Activated naive CD8-positive, alpha-beta T cell treated with anti-CD3 and anti-CD28 coated beads for 36 hours (primary cell): Measurements from ENCODE around the gene SLC26A6. TPM values are rescaled to one million over a fixed set of nuclear protein-coding genes. Genes with fewer than 3 reads are reported as not detected.
A peak's percentile ranks its signal among the peaks of the same experiment; 100 is the strongest.

Experiments used
- DNase-seq: peaks from one replicate; pipeline ENCODE4 v3.0.0; 2021
- H3K27ac Mint-ChIP-seq: one replicate; pipeline ENCODE4 v1.8.0; 2022; ENCODE audit warnings: mild to moderate bottlenecking, moderate library complexity, mixed read lengths
- H3K27me3 Mint-ChIP-seq: one replicate; pipeline ENCODE4 v1.8.0; 2022; ENCODE audit warnings: mild to moderate bottlenecking, mixed read lengths
- H3K36me3 Mint-ChIP-seq: one replicate; pipeline ENCODE4 v1.8.0; 2021; ENCODE audit warnings: mild to moderate bottlenecking, mixed read lengths
- H3K4me1 Mint-ChIP-seq: one replicate; pipeline ENCODE4 v1.8.0; 2021; ENCODE audit warnings: mixed read lengths
- H3K4me3 Mint-ChIP-seq: one replicate; pipeline ENCODE4 v1.8.0; 2022; ENCODE audit warnings: mild to moderate bottlenecking, moderate library complexity, mixed read lengths
- H3K9me3 Mint-ChIP-seq: one replicate; pipeline ENCODE4 v1.8.0; 2022; ENCODE audit warnings: mixed read lengths
- total RNA-seq, 2 experiments: library from RNA; stranded (reverse); gene quantifications; one replicate each; pipeline ENCODE4 v1.2.3, GENCODE V29; 2021

Gene SLC26A6
- total RNA-seq, 2 experiments from 2014 or later = 16.6 to 18.4 TPM

DNA sequence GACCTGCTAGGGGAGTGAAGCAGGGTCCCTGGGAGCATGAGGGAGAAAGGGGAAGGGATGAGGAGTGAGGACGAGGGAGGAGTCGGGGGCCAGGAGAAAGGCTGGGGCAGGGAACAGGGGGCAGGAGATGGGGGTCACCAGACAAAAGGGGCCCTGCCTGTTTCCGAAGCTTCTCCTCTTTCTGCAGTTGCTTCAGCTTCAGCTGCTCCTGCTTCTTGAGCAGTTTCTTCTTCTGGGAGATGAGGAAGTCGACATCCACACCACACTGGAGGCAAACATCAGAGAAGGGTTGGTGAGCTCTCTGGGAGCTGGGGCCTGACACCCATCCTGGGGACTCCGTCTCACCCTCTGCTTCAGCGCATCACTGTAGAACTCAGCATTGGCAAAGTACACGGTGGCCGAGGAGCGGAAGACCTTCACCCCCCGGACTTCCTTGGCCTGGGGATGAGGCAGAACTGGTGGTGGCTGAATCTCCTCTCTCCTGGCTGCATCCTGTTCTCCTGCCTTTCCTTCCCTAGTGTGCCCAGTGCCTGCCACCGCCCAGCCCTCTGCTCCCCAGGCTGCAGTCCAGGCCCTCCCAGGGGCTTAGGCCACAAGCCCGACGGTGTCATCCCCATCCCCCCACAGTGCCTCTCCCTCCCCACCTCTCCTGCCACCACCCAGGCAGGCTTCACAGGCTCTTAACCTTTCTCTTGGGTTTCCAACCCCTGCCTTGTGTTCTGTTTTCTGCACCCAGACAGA lies 6.8 kb downstream of the SLC26A6 start:
- Mint-ChIP-seq H3K27me3 (no peaks in the 10 kb centered on the region), H3K9me3 (no peaks in the 10 kb centered on the region), H3K4me3 (no peak overlapping the region), H3K4me1 (no peaks in the 10 kb centered on the region), H3K36me3 (peaks cover 3% of the 10 kb centered on the region), H3K27ac (no peak overlapping the region)
- DNase-seq = no peak

DNA sequence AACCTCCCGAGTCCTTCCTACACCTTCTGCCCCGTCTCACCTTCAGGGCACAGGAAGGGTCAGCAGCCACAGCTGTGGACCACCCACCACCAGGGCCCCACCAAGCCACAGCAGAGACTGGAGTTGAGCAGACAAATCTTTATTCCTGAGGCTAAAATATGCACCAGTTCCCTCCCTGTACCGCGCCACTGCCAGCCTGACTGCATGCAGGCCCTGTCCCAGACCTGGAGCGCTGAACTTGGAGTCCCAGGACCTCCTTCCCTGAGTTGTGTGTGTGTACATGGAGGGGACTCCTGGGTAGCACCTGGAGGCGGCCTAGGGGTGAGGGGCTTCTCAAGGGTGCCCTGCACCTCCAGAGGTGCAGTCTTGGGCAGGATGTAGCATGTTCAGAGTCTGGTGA lies 9.7 kb downstream of the SLC26A6 start:
- Mint-ChIP-seq H3K27ac (no peak overlapping the region), H3K36me3 (peaks cover 3% of the 10 kb centered on the region), H3K27me3 (no peaks in the 10 kb centered on the region), H3K4me1 (no peaks in the 10 kb centered on the region), H3K9me3 (no peaks in the 10 kb centered on the region), H3K4me3 (no peak overlapping the region)
- no peak for DNase-seq

GRCh38 chr3:48624767-48625166 lies 10.5 kb downstream of the SLC26A6 start:
- H3K27ac Mint-ChIP-seq = no peak overlapping the region
- H3K4me1 Mint-ChIP-seq = no peaks in the 10 kb centered on the region
- H3K4me3 Mint-ChIP-seq = no peak overlapping the region
- H3K27me3 Mint-ChIP-seq = no peaks in the 10 kb centered on the region
- no peak for DNase-seq
- no peaks in the 10 kb centered on the region for H3K9me3 Mint-ChIP-seq
- H3K36me3 Mint-ChIP-seq = peaks cover 3% of the 10 kb centered on the region

DNA sequence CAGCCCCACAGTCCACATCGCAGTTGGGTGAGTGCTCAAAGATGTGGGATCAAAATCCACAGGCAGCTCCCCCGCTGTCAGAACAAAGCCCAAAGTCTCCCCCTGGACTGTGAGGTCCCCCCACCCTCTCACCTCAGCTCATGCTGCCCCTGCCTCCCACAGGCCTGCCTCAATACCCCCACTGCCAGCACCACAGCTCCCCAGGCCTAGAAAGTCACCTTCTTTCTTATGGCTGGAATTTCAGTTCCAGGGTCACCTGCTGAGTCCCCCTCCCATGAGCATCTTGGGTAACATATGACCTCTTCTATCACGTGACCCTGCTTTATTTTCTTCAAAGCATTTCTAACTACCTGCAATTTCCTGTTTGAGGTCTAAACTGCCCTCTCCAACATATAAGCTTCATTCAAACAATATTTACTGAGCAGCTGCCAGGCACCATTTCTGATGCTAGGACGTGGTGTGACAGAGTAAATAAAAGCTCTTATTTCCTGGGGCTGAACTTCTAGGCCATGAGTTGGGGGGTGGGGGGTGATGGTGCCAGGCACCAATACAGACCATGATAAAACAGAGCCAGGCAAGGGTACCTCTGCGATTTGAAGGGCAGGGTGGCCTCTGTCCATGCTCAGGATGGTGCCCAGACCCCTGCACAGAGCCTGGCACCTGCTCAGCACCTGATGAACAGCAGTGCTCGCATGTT lies 11.3 kb downstream of the SLC26A6 start:
- Mint-ChIP-seq H3K36me3 (peaks cover 3% of the 10 kb centered on the region), H3K4me3 (no peak overlapping the region), H3K9me3 (no peaks in the 10 kb centered on the region), H3K4me1 (no peaks in the 10 kb centered on the region), H3K27ac (no peak overlapping the region), H3K27me3 (no peaks in the 10 kb centered on the region)
- no peak for DNase-seq

DNA sequence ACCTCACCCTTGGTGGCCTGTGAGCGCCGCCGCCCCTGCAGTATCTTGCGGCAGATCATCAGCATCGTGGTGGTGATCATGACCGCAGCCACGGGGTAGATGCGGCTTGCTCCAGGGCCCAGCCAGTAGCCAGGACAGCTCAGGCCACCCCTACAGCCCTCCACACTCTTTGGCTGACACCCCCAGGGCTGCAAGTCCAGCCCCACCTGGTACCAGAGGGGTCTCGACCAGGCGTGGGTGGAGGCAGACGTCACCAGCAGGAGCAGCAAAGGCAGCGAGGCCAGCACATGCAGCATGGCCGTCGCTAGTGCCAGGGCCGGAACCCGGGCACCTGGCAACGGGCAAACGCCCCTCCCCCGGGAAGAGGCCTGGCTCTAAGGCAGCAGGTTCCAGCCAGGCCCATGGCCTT lies 13.8 kb downstream of the SLC26A6 start, which contains the start of gene TMEM89:
TSS of gene TMEM89 (minus strand) at position 309 of the 409 bp plus-strand sequence. CDS start at position 296, 13 bp downstream.
- peaks cover 15% of the 10 kb centered on the region for H3K9me3 Mint-ChIP-seq
- H3K36me3 Mint-ChIP-seq = peaks cover 9% of the 10 kb centered on the region
- no peaks in the 10 kb centered on the region for H3K27me3 Mint-ChIP-seq
- no peaks in the 10 kb centered on the region for H3K4me1 Mint-ChIP-seq
- H3K4me3 Mint-ChIP-seq = no peak within 1 kb of the TSS
- no peak within 1 kb of the TSS for H3K27ac Mint-ChIP-seq
- DNase-seq = no peak

DNA sequence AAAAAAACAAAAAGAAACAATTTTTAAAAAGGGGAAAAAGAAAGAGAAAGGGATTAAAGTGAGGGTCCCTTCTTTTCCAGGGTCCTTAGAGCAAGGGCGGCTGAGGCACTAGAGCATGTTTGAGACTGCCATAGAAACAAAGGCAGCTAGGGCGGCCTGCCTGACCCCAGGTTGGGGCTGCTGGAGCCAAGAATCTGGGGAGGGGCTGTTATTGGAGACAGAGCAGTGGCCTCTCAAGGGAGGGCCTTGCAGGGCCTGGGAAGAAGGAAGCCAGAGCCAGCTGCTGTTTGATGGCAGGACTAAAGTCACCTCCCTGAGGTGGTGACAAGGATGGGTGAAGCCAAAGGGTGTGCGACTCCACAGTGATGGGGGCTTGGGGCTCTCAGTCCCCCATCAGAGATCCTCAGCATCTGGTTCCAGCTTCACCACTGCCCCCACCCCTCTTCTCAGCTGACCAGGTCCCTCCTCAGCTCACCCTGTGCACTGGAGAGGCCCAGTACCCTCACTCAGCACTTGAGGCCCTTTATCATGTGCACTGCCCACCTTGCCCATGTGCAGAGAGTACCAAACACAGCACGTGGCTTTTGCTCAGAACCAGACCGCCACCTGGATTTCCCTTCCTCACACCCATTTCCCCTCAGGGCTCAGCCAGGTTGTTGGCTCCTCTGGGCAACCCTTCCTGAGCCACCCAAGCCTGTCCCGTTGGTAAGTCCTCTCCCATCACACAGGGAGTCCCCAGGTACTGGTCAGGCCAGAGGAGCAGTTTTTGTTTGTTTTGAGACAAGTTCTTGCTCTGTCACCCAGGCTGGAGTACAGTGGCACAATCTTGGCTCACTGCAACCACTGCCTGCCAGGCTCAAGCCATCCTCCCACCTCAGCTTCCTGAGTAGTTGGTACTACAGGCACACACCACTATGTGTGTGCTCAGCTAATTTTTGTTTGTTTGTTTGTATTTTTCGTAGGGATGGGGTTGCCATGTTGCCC lies 15.4 kb downstream of the SLC26A6 start:
- DNase-seq = no peak
- peaks cover 9% of the 10 kb centered on the region for H3K36me3 Mint-ChIP-seq
- no peak overlapping the region for H3K27ac Mint-ChIP-seq
- H3K9me3 Mint-ChIP-seq = peaks cover 15% of the 10 kb centered on the region
- H3K27me3 Mint-ChIP-seq = no peaks in the 10 kb centered on the region
- no peaks in the 10 kb centered on the region for H3K4me1 Mint-ChIP-seq
- no peak overlapping the region for H3K4me3 Mint-ChIP-seq

- H3K4me1 Mint-ChIP-seq = peaks cover 7% of the 10 kb centered on the region
These were observed 17.7 kb downstream of the SLC26A6 start for GRCh38 chr3:48617559-48617958.

DNA sequence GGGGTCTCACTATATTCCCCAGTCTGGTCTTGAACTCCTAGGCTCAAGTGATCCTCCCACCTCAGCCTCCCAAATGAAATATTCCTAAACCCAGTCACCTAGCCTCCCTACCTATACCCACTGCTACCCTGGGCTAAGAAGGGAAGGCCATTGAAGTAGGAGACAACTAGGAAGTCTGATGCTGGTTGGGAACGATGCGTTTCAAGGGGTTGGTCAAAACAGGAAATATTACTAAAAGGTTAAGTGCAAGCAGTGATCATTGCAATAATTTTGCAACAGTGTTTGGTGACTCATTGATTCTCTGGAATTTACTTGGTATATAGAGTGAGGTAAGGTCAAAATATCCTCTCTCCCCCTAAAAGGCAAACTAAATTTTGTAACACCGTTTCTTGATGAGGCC lies 21.2 kb downstream of the SLC26A6 start:
- peaks cover 15% of the 10 kb centered on the region for H3K9me3 Mint-ChIP-seq
- H3K4me3 Mint-ChIP-seq = no peak overlapping the region
- no peaks in the 10 kb centered on the region for H3K27me3 Mint-ChIP-seq
- H3K27ac Mint-ChIP-seq = peak overlapping the region; percentile 82
- no peak for DNase-seq
- peaks cover 9% of the 10 kb centered on the region for H3K4me1 Mint-ChIP-seq
- peaks cover 15% of the 10 kb centered on the region for H3K36me3 Mint-ChIP-seq

More at GRCh38 chr3:48617559-48617958, 17.7 kb downstream of the SLC26A6 start:
- peaks cover 11% of the 10 kb centered on the region for H3K36me3 Mint-ChIP-seq
- peaks cover 15% of the 10 kb centered on the region for H3K9me3 Mint-ChIP-seq
- no peak for DNase-seq
- H3K27me3 Mint-ChIP-seq = no peaks in the 10 kb centered on the region
- H3K4me3 Mint-ChIP-seq = no peak overlapping the region
- H3K27ac Mint-ChIP-seq = no peak overlapping the region

- Mint-ChIP-seq H3K4me1 (peaks cover 21% of the 10 kb centered on the region), H3K9me3 (peaks cover 6% of the 10 kb centered on the region), H3K27me3 (no peaks in the 10 kb centered on the region), H3K4me3 (no peak overlapping the region), H3K27ac (no peak overlapping the region), H3K36me3 (peaks cover 18% of the 10 kb centered on the region)
- DNase-seq = no peak
These were observed 23.0 kb downstream of the SLC26A6 start for GRCh38 chr3:48612309-48612708.

DNA sequence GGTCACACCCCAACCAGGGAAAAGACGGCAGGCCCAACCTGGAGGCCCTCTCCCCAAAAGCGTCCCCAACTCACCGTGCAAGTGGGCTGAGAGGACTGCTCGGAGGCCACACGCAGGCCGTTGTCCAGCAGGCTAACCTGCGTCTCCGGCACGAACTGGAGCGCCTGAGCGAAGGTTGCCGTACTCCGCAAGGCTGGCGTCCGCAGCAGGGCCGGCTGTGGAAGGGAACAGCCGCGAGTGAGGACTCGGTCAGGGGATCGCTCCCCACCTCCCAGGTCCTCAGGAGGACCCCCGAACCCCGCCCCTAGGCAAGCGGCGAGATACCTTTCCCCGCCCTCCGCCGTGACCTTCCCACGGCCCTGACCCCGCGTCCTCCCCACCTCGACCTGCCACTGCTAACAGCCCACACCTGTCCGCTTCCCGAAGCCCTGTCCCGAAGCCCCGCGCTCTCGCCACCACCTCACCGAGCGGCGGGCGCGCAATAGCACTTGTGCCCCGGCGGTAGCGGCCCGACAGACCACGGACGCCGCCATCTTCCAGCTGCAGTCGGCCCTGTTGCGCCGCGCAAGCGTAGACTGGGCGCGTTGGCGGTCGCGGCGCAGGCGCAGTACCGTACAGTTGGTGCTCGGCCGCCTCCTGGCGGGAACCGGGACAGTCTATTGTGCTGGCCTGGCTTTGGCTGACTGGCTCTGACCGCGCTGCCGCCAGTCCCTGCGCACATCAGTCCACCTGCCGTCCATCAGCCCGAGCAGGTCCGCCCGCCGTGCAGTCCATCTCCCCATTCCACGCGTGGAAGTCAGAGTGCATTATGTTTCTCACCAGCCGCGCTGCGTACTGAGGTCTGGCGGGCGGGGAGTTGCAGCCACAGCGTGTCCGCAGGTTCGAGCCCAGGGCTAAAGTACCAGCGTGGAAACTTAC lies 25.9 kb downstream of the SLC26A6 start, which contains the start of gene UQCRC1:
TSS of gene UQCRC1 (minus strand) at position 559 of the 918 bp plus-strand sequence. CDS start at position 533, 26 bp downstream.
- no peaks in the 10 kb centered on the region for H3K27me3 Mint-ChIP-seq
- no peaks in the 10 kb centered on the region for H3K9me3 Mint-ChIP-seq
- DNase-seq = peak; percentile 96
- H3K4me1 Mint-ChIP-seq = peaks cover 21% of the 10 kb centered on the region
- peak within 1 kb of the TSS; percentile 99 for H3K4me3 Mint-ChIP-seq
- peaks cover 18% of the 10 kb centered on the region for H3K36me3 Mint-ChIP-seq
- peak within 1 kb of the TSS; percentile 97 for H3K27ac Mint-ChIP-seq

DNA sequence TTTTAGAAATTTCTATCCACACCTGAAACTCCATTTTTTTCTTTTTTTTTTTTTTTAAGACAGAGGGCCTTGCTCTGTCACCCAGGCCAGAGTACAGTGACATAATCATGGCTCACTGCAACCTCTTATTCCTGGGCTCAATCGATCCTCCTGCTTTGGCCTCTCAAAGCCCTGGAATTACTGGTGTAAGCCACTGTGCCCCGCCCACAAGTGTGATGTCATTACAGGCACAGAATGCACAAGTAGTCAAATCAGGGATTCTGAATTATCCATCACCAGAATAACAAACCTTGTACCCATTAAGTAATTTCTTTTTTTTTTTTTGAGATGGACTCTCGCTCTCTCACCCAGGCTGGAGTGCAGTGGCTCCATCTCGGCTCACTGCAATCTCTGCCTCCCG lies 27.7 kb downstream of the SLC26A6 start:
- DNase-seq = no peak
- Mint-ChIP-seq H3K27me3 (no peaks in the 10 kb centered on the region), H3K4me1 (peaks cover 13% of the 10 kb centered on the region), H3K9me3 (no peaks in the 10 kb centered on the region), H3K36me3 (peaks cover 16% of the 10 kb centered on the region), H3K4me3 (no peak overlapping the region), H3K27ac (no peak overlapping the region)

DNA sequence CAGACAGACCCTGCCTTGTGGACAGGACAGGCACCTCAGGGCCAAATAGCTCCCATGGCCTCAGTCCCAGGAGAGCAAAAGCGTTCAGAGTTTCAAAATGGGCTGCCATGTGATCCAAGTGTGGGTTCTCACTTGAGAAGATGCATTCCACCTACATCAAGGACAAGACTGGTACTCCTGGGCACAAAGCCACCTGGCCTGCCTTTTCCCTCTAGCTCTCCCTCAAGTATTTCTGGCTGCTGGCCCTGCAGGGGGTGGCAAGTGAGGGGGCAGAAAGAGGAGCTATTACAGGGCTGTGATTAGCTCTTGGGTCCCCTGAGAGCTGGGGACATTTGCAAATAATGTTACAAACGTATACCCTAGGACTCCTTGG lies 33.7 kb downstream of the SLC26A6 start:
- Mint-ChIP-seq H3K27me3 (no peaks in the 10 kb centered on the region), H3K4me3 (no peak overlapping the region), H3K4me1 (peaks cover 2% of the 10 kb centered on the region), H3K27ac (no peak overlapping the region), H3K9me3 (no peaks in the 10 kb centered on the region), H3K36me3 (peaks cover 6% of the 10 kb centered on the region)
- DNase-seq = no peak

- peaks cover 4% of the 10 kb centered on the region for H3K27me3 Mint-ChIP-seq
- H3K36me3 Mint-ChIP-seq = peaks cover 5% of the 10 kb centered on the region
- peaks cover 3% of the 10 kb centered on the region for H3K4me1 Mint-ChIP-seq
- H3K4me3 Mint-ChIP-seq = no peak overlapping the region
- no peak overlapping the region for H3K27ac Mint-ChIP-seq
- DNase-seq = no peak
- no peaks in the 10 kb centered on the region for H3K9me3 Mint-ChIP-seq
These were observed 34.3 kb downstream of the SLC26A6 start for GRCh38 chr3:48600711-48601621.
